GM18951 (cell line): ENCODE results near the gene ANKRD50.

Experiments
- POLR2A ChIP-seq: IDR thresholded peaks from 4 replicates; pipeline ENCODE4 v1.6.1; 2011; ENCODE audit warnings: mild to moderate bottlenecking; ENCODE audit not compliant: insufficient read length, insufficient read depth; ENCODE audit errors: extremely low read depth
- in situ Hi-C: fragments of 300-500 bp; cut with MboI; formaldehyde crosslinking; loops from one replicate; pipeline ENCODE4 v1.12.0; 2022; ENCODE audit warnings: low sequenced_read_pairs, mixed read lengths, inconsistent platforms; ENCODE audit not compliant: unreplicated experiment

The ANKRD50 gene

DNA sequence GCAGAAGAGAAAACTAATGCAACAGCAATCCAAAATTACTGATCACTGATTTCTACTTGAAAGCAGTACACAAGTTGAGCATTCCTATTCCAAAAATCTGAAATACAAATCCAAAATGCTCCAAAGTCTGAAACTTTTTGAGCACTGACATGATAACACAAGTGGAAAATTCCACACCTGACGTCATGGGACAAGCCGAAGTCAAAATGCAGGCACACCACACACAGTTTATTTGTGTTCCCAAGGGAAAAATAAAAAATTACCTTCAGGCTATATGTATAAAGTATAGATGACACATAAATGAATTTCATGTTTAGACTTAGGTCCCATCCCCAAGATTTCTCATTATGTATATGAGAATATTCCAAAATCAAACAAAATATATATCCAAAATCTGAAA lies 20.7 kb downstream of the ANKRD50 start:
- in situ Hi-C loops: no loop called here
- no peak for TF ChIP-seq POLR2A

DNA sequence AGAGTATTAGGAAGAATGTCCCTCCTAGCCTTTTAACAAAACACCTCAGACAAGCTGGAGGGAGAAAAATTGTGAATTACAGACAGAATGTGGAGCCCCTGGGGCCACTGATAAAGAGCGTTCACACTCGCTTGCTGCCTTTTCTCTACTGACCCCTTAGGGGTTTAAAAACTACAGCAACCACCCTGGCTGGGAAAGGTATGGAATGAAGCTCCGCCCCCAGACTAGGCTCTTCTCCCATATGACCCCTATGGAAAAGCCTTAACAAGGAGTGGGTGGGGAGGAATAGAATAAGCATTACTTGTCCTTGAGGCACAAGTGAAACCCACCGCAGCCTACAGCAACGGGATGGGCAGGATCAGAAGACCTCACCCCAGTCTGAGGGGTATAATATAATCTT lies 26.3 kb downstream of the ANKRD50 start:
- no peak for TF ChIP-seq POLR2A
- in situ Hi-C loops: no loop called here

DNA sequence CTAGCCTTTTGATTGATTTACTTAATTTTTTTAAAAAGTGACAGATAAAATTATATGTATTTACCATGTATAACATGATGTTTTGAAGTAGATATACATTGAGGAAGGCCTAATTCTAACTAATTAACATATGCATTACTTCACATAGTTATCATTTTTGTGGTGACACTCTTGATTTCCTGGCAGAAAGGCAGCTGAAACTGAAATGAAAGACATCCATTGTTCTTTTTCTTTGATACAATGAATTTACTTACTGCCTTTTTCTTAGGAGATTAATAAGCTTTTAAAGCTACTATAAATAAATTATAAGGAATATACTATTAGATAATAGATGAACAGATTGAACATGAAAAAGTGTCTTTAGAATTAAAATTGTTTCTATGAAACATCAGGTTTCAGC lies 26.7 kb downstream of the ANKRD50 start:
- in situ Hi-C loops: no loop called here

DNA sequence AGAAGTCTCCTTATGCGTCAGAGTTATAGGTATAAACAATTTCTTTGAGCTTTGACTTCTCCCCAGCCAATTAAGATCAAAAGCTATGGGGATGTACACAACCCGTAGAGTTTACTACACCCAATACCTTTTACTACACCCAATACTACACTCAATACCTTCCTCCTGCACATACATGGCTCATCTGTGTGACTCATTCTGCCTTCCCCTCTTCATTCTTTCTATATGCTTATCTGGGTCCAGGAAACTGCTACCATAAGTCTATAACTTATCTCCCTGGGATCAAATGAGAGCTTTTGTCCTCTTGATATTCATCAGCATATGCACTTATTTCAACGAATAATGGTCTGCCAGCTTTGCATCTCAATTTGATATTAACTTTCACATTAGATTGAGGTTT lies 28.2 kb downstream of the ANKRD50 start:
- in situ Hi-C loops: no loop called here
- no peak for TF ChIP-seq POLR2A

More for the DNA sequence above, 26.7 kb downstream of the ANKRD50 start:
- no peak for TF ChIP-seq POLR2A

DNA sequence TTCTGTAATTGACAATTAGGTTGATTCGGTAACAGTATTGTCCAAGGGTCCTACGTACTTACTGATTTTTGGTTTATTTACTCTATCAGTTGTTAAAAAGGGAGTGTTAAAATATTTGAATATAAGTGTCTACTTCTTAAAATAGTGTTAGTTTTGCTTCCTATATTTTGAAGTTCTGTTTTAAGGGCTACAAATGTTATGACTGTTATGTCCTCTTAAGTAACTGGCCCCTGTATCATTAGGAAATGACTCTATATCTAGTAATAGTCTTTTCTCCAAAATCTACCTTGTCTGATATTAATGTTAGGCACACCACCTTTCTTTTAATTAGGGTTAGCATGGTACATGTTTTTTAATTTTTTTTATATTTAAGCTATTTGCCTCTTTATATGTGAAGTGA lies 30.1 kb downstream of the ANKRD50 start:
- in situ Hi-C loops: no loop called here
- no peak for TF ChIP-seq POLR2A

DNA sequence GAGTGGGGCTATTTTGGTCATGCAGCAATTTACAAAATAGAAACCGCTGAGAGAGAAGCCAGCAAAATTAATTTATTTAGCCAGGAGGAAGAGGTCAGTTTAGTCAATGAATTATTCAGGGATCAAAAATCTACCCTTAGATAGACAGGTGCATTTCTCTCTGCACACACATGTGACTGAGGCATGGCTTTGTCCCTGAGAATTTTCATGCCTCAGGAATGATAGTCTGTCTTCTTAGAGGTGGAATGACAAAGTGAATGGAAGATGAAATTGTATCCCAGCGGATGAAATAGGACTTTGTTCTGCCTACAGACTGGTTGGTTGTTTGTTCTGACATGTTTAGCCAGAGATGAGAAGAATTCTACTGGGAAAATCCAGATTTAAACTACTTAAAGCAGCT lies 46.0 kb downstream of the ANKRD50 start:
- TF ChIP-seq POLR2A: no peak
- in situ Hi-C loops: no loop called here

DNA sequence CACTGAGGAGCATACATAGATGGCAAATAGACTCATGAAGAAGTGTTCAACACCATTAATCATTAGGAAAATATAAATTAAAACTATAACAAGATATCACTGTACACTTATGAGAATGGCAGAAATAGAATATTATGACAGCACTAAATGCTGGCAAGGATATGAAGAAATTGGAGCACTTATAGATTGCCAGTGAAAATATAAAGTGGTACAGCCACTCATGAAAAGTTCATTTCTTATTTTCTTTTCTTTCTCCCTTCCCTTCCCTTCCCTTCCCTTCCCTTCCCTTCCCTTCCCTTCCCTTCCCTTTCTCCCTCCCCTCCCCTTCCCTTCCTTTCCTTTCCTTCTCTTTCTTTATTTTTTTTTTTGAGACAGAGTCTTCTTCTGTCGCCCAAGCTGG lies 53.7 kb downstream of the ANKRD50 start:
- in situ Hi-C loops: no loop called here
- no peak for TF ChIP-seq POLR2A

DNA sequence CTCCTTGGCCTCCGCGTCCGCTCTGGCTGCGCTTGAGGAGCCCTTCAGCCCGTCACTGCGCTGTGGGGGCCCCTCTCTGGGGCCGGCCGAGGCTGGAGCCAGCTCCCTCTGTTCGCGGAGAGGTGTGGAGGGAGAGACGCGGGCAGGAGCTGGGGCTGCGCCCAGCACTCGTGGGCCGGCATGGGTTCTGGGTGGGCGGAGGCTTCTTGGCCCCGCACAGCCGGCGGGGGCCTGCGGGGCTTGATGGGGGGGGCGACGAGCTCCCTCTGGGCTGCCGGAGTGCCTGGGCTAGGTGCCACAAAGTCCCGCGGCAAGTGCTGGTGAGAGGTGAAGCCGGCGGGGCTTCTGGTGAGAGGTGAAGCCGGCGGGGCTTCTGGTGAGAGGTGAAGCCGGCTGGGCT lies 61.9 kb downstream of the ANKRD50 start:
- in situ Hi-C loops: no loop called here
- TF ChIP-seq POLR2A: no peak

DNA sequence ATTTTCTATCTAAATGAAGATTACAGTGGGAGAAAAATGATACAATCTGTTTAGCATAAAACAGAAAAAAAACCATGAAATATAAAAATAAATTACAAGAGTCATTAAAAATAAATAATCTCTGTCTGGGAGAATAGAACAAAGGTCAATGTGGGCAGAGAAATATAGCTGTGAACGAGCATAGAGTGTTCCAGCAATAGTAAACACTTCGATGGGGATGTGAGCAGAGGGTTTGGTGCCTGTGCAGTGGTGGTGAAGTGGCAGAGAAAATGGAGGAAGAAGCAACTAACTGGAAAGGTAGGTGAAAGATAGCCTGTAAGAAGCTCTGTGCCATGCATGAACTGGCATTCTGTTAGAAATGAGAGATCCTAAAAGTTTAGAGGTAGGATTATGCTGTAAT lies 64.9 kb downstream of the ANKRD50 start:
- no peak for TF ChIP-seq POLR2A
- in situ Hi-C loops: no loop called here

DNA sequence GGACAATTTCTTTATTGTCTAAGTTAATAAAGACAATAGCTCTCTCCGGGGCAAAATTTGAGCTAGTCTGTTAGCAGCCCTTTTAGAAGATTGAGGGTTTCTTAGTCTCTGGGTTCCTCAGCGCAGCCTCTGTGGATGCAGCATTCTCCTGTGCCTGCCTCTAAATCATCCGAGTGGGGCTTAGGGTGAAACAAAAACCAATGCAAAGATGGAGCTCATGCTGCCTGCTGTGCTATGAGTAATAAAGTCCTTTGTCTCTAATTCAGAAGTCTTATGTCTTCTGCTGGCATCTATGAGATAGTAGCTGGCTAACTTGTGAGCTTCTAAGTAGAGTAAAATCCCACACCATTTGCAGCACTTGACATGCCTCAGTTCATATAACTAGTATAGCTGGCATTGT lies 67.9 kb downstream of the ANKRD50 start:
- no peak for TF ChIP-seq POLR2A
- in situ Hi-C loops: no loop called here

DNA sequence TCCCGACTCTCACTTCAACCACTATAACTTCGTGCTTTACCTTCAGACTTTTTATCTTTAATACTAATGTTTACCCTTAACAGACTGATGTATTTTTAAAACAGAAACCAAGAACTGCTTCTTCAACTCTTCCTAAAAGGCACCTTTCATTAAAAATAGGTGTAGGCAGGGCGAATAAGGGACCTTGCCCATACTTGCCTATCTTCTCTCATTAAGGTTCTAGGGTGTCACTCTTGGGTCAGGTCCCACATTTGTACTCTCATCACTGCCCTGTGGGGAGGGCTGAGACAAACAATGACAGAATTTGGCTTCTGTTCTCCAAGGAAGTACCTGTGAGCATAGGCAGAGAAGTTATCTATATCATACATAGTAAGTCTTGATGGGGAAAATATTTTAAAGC lies 69.7 kb downstream of the ANKRD50 start:
- in situ Hi-C loops: no loop called here
- TF ChIP-seq POLR2A: no peak

DNA sequence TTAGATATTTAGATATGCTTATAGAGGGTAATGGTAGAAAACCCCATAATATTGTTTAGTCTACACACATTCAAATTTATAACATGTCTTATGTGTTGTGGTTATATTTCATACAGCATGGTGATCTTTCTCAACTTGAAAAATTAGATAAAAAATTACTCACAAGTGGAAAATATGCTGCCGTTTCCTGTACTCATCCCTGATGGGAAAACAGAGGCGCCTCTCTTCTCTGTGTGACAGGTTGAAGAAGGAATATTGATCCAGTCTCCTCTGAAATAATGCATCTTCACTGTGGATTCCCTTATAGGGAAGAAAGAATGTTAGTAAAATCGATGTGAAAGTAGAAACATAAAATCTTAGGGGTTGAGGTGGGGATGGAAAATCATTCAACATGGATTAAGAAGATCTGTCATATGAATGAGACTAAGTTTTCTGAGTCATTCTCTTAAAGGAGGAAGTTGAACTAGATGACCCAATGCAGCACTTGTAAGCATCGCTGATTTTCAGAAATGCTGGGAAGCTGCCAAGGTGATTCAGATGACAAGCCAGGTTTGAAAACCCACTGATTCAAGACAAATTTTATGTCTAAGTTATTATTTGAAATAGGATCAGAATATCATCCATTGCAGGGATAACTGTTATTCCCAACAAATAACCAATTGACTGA lies 70.7 kb downstream of the ANKRD50 start:
- in situ Hi-C loops: no loop called here

DNA sequence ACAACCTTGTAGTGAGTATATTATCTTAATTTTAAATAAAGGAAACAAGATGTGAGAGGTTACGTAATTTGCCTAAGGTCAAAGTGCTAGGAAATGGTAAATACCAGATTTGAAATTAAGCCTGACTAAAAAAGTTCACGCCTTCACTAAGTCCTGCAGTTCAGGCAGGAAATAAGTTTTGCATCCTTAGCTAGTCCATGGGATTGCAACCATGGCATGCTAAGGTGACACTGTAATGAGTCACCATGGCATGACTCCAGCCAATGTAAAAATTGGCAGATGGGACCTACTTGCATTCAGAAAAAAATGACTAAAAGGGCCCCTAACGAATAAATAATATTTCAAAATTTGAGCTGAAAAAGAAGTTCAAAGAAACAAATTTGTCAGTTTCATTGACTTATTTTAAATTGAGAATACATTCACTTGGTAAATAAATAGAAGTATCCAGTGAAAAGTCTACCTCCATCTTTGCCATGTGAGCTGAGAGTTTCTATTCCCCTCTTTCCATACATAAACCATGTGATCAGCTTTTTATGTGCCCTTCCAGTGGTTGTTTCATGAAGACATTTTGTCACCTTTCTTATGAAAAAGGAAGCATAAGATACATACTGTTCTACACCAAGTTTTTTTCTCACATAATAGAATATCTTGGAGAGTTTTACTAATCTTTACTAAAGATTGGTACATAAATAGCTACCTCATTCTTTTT lies 72.4 kb downstream of the ANKRD50 start:
- in situ Hi-C loops: no loop called here
- no peak for TF ChIP-seq POLR2A

More for the DNA sequence above, 70.7 kb downstream of the ANKRD50 start:
- no peak for TF ChIP-seq POLR2A

DNA sequence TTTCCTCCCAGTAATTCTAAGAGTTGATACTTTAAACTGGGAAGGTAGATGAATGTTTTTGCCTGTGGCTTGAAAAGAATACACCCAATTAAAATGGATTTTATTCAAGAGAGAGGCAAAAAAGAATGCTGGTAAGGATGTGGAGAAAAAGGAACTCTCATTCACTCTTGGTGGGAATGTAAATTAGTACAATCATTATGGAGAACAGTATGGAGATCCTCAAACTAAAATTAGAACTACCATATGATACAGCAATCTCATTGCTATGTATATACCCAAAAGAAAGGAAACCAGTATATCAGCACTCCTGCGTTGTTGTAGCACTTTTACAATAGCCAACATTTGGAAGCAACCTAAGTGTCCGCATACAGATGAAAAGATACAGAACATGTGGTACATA lies 75.2 kb downstream of the ANKRD50 start:
- in situ Hi-C loops: no loop called here
- no peak for TF ChIP-seq POLR2A
